IPS DF 4.7 (cell line): ENCODE results near the gene ZHX3.

Experiments used
- DNase-seq: peaks from one replicate; pipeline ENCODE4 v3.0.0-alpha.2; 2013; ENCODE audit warnings: low spot score; ENCODE audit errors: extremely low read depth

ZHX3 gene

GRCh38 chr20:41299899-41300298, 17.6 kb downstream of the ZHX3 start:
- no peak for DNase-seq

- DNase-seq: no peak
Observed at GRCh38 chr20:41293269-41294037, 24.1 kb downstream of the ZHX3 start.

GRCh38 chr20:41290804-41291389, 26.6 kb downstream of the ZHX3 start:
- DNase-seq: no peak

GRCh38 chr20:41287327-41287726, 30.2 kb downstream of the ZHX3 start:
- no peak for DNase-seq

- no peak for DNase-seq
Observed at GRCh38 chr20:41286240-41286851, 31.2 kb downstream of the ZHX3 start.

- DNase-seq: no peak
Observed at GRCh38 chr20:41279546-41280225, 37.8 kb downstream of the ZHX3 start.

- no peak for DNase-seq
Observed at GRCh38 chr20:41278936-41279335, 38.6 kb downstream of the ZHX3 start.

GRCh38 chr20:41277049-41277448, 40.5 kb downstream of the ZHX3 start:
- no peak for DNase-seq

GRCh38 chr20:41276317-41276751, 41.2 kb downstream of the ZHX3 start:
- no peak for DNase-seq

GRCh38 chr20:41275301-41275731, 42.2 kb downstream of the ZHX3 start:
- DNase-seq: no peak

GRCh38 chr20:41274152-41274551, 43.4 kb downstream of the ZHX3 start:
- no peak for DNase-seq

- DNase-seq: no peak
Observed at GRCh38 chr20:41273445-41273844, 44.1 kb downstream of the ZHX3 start.

GRCh38 chr20:41272339-41272738, 45.2 kb downstream of the ZHX3 start:
- no peak for DNase-seq

GRCh38 chr20:41268917-41269652, 48.4 kb downstream of the ZHX3 start:
- no peak for DNase-seq

GRCh38 chr20:41268402-41268801, 49.1 kb downstream of the ZHX3 start:
- no peak for DNase-seq

GRCh38 chr20:41265938-41266337, 51.6 kb downstream of the ZHX3 start:
- DNase-seq: no peak

GRCh38 chr20:41264819-41265218, 52.7 kb downstream of the ZHX3 start:
- no peak for DNase-seq

- DNase-seq: no peak
Observed at GRCh38 chr20:41261790-41262717, 55.5 kb downstream of the ZHX3 start.

- no peak for DNase-seq
Observed at GRCh38 chr20:41261260-41261659, 56.3 kb downstream of the ZHX3 start.

GRCh38 chr20:41260734-41261220, 56.8 kb downstream of the ZHX3 start:
- DNase-seq: no peak
